B cell (primary cell): ENCODE measurements around the gene XDH.

Experiments
- CTCF ChIP-seq: fragments of 200-600 bp; IDR thresholded peaks from one replicate; pipeline ENCODE4 v1.8.0; 2022; ENCODE audit warnings: antibody characterized with exemption, mild to moderate bottlenecking
- EZH2 ChIP-seq: IDR thresholded peaks from 2 replicates; pipeline ENCODE4 v1.6.1; 2012; ENCODE audit warnings: borderline replicate concordance, low read depth, mild to moderate bottlenecking, moderate library complexity, low read length; ENCODE audit not compliant: insufficient read depth, poor library complexity, severe bottlenecking

GRCh38 chr2:31314761-31315160, 99.8 kb downstream of the XDH start:
- TF ChIP-seq CTCF = no peak
- TF ChIP-seq EZH2 = no peak
